HG02970 (cell line): ENCODE measurements around the gene CCDC82.

Experiments used
- ATAC-seq: cut with Tn5 transposase; IDR thresholded peaks from one replicate; pipeline ENCODE4 v1.9.1; 2021; ENCODE audit warnings: mild to moderate bottlenecking, moderate library complexity, moderate number of reproducible peaks; ENCODE audit not compliant: unreplicated experiment, low FRiP score

CCDC82 gene

GRCh38 chr11:96365493-96365892 is 24.2 kb downstream of the CCDC82 start:
- ATAC-seq: no peak

DNA sequence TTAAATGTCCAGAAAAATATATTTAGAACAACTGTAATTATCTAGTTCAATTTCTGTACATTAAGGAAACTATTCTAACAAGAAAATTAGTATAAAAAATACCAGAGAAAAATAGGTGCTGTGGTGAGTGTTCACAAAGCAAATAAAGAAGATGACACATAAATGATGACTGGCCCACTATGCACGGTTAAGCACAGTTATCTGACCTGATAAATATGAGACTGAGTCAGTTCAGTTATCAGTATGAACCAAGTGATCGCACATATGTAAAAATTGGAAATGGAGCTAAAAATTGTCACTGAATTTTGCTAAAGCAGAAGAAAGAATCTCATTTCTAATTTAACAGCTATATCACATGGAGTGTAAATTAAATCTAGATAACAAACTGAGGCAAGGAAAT is 27.9 kb downstream of the CCDC82 start:
- no peak for ATAC-seq

- no peak for ATAC-seq
Observed at GRCh38 chr11:96358321-96358720, 31.4 kb downstream of the CCDC82 start.

- ATAC-seq: no peak
Observed at GRCh38 chr11:96357794-96358193, 31.9 kb downstream of the CCDC82 start.

DNA sequence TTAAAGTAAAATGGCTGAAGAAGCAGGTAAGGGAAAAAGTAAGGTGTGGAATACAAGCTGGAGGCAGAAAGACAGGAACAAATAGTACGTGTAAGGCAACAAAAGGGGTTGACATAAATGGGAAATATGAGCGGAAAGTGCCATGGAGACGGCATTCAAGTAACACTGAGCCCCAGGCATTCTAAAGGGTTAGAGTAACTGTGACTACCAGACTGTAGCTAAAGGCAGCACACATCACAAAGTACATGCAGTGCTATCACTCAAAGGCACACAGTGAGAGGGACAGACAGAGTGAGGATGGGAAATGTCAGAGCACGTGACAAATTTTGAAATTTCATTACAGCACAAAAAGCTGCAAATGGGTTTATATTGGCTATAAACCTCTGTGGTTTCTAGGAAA is 32.9 kb downstream of the CCDC82 start:
- ATAC-seq: no peak

- peak; percentile 79 for ATAC-seq
Observed at GRCh38 chr11:96342961-96343711, 46.6 kb downstream of the CCDC82 start, which contains the start of gene MAML2. TSS of gene MAML2 (minus strand) at chr11:96343195. CDS start at chr11:96341895, 1,300 bp downstream.

DNA sequence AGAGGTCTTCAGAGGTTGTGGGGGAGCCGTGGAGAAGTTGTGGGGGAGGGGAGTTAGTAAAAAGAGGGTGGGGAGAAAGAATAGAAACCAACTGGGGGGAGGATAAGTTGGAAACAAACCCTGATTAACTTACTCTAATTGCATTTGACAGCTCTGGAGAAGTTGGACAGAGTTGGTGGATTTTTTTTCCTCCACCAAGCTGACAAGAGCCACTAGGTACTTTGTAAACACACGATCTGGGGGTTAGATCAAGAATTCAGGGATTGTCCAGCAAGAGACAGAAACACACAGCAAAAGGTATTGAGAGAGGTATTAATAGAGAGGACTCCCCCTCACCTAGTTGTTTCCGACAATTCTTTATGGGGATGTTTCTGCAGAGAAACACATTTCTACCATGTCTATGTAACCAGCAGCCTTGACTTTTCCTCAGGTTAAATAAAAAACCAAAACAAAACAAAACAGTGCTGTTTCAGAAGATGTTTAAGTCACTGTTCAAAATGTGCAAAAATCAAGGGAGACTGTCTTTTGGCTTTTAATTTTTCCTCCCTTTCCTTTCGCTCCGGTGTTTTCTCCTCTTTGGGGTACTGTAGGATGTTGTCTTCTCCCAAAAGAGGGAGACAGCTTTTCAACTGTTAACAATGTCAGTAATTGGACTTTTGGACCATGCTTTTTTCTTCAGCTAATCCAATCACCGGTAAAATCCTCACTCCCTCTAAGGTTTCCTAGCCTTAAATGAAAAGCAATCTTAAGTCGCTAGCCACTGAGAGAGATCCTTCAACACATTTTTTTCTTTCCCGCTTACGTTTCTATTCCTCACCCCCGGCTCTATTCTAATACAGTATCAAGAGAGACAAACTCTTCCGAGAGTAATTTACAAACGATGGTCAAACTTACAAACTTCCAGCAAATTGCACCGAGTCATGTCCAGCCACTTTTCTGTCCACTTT is 47.4 kb downstream of the CCDC82 start:
- no peak for ATAC-seq

DNA sequence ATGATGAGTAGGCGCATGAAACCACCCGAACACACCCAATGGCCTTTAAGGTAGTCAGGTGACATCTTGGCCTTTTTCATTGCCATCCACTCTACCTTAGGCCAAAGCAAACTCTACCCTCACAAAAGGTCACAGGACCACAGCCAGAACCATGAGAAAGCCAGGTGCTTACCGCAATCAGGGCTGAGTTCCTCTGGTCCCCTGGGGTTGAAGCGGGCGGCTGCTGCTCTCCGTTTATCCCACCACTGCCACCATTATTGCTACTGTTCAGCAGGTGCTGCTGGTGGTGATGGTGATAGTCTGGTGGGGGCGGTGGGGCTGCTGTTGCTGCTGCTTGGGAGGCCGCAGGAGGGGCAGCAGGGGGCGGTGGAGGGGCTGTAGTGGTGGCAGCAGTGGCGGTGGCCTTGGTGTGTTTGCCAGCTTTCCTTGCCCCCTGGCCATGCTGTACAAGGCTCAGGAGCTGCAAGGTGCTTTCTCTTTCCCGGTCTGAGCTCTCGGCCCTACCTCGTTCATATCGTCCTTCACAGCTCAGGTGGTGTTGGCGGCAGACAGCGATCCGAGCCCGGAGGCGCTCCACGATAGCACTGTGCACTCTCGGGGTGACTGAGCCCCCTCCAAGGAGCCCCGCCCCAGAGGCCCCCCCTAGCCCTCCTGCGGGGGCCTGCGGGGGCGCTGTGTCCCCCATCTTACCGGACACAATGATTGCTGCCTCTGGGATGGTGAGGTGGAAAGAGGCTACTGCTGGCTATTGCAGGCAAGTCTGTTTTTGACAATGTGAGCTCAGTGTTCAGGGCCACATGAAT is 48.3 kb downstream of the CCDC82 start:
- ATAC-seq: peak; percentile 33

- no peak for ATAC-seq
Observed at GRCh38 chr11:96340555-96340885, 49.2 kb downstream of the CCDC82 start.

- no peak for ATAC-seq
Observed at GRCh38 chr11:96339706-96340554, 49.8 kb downstream of the CCDC82 start.

DNA sequence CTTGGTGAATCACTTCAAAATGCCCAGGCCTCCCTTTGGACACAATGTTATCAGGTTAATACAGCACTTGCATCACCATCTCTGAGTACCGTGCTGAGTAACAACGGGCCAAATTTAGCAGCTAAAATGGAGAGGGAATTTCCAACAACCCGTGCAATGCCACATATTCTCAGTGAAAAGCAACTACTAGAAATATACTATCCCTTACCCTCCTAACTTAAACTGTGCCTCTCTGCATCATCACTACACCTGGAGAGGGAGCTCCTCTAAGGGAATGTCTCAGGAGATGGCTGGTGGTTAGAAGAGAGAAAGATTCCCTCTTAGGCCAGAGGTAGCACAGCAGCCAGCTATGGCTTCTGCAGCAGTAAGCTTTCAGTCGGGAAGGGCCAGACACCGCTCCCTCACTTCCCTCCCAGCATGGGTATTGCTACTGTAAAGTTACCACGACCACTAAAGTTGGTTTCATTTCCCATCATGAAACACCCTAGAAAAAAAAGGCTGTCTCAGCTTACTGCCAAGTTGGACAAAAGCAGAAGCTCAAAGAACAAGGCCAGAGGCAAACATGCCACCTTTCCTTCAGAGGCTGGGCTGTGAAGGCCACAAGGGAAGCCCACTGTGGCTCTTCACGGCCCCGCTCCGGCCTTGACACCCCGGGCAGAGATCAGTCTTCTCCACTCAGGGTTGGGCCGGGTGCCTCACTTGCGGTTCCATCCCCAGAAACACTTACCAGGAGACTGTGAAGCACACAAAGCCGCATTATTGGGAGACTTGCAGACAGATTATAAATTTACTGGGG is 50.6 kb downstream of the CCDC82 start:
- ATAC-seq: peak; percentile 34

GRCh38 chr11:96337541-96338431 is 51.9 kb downstream of the CCDC82 start:
- ATAC-seq: no peak

DNA sequence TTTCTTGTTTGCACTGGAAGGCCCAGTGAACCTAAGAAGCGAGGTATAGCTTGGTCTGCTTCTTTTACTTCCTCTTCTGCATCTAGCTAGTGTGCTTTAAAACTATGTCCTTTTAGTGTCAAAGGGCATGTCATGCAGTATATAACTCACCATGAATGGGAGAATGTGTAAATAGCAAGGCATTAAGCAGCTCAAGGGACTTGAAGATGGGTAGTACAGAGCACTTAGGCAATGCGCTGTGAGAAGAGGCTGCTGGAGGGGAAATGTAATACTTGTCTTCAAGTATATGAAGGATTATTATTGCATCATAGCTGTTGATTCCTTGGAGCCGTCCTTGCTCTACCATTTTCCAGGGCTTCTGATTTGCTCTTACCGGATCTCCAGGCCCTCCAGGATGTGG is 54.3 kb downstream of the CCDC82 start:
- no peak for ATAC-seq

DNA sequence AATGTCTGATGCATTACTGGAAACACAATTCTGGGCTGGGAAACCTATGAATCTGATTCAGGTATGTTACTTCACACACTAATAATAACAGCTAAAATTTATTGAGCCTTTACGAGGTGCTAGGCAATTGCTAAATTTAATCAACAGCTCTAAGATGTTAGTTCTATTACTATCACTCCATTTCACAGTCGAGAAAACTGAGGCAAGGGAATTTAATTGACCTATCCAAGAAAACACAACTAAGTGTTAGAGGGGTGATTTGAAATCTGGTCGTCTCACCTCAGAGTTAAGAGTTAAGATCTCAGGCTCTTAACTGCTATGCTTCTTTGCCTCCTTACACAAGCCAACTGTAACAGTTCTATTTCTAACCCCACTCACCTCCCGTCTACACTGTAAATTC is 55.5 kb downstream of the CCDC82 start:
- ATAC-seq: no peak

GRCh38 chr11:96333191-96333719 is 56.5 kb downstream of the CCDC82 start:
- no peak for ATAC-seq

- no peak for ATAC-seq
Observed at GRCh38 chr11:96332126-96332771, 57.5 kb downstream of the CCDC82 start.

DNA sequence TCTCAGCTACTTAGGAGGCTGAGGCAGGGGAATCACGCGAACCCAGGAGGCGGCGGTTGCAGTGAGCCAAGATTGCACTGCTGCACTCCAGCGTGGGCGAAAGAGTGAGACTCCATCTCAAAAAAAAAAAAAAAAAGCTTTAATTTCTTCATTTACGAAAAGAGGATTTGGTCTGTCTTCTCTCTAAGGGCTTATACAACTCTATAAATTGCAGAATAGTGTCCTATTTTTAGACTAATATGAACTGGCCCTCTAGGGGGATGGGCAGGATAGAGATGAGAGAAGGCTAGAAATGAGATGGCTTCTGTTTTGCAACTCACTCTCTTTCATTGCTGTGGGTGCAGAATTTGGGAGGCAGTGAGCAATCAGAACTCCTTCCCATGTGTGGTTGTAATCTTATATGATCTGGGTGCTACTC is 58.0 kb downstream of the CCDC82 start:
- ATAC-seq: no peak
